ENCODE measurements around the gene SUDS3.

Gene SUDS3, protein sequence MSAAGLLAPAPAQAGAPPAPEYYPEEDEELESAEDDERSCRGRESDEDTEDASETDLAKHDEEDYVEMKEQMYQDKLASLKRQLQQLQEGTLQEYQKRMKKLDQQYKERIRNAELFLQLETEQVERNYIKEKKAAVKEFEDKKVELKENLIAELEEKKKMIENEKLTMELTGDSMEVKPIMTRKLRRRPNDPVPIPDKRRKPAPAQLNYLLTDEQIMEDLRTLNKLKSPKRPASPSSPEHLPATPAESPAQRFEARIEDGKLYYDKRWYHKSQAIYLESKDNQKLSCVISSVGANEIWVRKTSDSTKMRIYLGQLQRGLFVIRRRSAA

DNA sequence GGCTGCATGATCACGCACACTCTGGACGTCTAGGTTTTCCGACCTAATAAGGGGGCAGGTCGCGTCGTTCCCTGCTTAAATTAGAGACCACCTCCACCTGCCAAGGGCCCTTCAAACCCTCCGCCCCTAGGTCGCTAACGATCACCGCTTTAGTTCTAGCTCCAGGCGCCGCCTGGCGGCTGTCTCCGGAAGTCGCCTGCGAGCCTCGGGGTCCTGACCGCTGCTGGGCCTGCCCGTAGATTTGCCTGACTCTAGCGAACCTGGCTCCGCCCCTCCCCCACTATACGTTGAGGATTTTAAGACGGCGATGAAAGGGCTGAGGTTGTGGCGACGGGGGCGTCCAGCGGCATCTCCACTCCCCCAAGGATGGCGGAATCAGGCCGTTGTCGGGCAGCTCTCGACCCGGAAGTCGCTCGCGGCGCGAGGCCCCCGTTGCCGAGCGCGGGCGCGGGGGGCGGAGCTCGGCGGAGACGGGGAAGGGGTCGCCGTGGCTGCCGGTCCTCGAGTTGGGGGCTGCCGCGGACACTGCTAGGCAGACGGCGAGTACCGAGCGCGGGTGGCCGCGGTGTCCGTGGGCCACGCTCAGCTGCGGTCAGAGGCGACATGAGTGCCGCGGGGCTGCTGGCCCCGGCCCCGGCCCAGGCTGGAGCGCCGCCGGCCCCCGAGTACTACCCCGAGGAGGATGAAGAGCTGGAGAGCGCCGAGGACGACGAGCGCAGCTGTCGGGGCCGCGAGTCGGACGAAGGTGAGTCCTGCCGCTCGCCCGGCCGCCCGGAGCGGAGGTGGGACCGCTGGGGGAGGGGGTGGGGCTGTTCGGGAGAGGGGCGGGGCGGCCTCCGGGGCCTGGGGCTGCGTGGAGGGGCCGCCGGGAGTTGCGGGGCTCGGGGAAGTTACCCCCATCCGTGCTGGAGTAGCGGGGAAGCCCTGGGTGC, at the start of gene SUDS3:
Gene SUDS3 (plus strand): TSS at position 467 of the 932 bp plus-strand sequence. CDS start 137 bp downstream, at position 604.
- in situ Hi-C loops (cut with MboI; ENCODE audit: low sequenced_read_pairs) = loop anchor here (25.0 kb wide), 1 partner anchor 514 kb away; no protein-coding TSS in a partner anchor

DNA sequence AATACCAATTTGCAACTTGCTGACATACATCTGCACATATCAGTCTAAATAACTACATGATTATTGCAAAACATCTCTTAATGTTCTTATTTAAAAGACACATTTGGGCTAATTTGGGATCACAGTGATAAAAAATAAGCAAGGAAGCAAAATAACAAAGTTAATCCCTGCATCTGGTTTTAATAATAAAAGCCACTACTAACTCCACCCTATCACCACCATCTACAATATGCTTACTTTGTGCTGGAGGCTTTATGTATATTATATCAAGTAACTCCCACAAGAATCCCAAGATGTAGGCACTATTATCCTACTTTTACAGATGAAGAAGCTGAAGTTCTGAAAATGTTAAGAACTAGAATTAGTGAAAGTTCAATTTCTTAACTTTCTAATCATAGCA, 49.4 kb upstream of the SUDS3 start:
- in situ Hi-C loops (cut with MboI; ENCODE audit: low sequenced_read_pairs) = no loop called here

DNA sequence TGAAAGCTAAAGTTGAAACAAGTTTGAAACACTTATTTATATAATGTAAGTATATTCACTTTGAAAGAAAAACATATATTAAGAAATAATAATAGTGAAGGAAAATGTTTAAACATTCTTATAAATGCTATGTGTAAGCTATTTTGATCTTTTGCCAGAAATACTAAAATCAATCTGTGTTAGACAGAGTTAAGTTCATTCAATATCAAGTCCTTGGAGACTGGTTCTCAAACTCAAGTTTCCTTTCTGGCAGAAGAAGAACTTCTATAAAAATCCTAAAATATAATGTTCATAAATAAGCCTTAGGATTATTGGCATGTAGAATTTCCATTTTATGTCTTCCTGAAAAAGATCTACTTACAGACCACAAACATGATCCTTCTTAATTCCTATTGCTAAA, 49.0 kb upstream of the SUDS3 start:
- in situ Hi-C loops (cut with MboI; ENCODE audit: low sequenced_read_pairs) = no loop called here

DNA sequence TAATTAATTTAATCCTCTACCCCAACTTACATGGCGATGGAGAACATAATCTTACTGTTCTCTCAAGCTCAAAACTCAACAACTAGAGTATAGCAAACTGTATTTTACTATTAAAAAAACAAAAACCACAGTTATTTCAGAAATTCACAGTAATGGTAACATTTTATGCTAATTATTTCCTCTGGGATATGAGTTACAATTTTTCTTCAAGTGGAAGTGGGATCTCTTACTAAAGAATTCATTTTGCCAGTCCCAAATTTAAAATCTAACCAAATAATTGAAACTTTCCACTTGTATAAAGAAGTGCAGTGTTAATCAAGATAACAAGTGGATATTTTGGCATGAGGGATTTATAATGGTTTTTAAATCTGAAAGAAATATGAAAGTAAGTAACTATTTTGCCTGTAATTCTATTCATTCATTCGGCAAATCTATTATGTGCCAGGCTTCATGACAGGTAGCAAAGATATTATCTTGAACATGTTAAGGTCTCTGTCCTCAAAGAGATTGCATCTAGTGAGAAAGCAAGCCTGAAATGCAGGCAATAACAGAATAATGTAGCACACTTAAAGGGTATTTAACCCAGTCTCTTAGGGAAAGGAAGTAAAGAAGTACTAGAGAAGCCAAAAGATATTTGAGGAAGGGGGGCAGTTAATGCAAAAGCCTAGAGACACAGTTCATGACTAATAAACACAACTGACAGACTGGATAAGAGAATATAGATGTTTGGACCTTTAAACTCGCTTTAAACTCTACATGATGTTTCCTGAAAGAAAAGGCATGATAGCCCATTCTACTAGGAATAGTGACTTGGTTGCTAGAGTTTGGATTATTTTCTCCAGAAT, 47.6 kb upstream of the SUDS3 start:
- in situ Hi-C loops (cut with MboI; ENCODE audit: low sequenced_read_pairs) = no loop called here

DNA sequence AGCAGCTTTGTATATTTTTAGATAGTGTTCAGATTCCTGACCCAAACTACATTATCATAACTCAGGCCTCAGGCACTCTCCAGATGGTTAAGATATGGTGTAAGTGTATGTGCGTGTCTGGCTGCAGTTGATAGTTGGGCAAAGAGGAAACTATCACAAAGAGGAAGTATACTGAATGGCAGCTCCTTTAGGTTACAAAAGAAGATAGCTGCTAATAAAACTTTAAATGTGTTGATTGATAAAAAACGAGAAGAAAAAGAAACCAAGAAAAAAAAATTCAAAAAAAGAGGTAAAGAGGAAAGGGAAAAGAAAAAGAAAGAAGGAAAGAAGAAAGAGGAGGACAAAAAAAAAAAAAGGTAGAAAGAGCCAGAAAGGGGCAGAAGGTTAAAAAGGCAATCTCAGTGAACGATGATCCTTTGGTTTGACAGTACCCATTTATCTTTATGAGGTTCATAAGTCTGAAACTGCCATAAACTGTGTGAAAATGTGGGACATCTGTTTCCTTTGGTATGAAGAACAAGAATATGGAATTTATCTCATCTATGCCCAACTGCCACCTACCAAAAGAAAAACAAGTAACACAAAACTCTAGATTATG, 45.8 kb upstream of the SUDS3 start:
- in situ Hi-C loops (cut with MboI; ENCODE audit: low sequenced_read_pairs) = no loop called here

DNA sequence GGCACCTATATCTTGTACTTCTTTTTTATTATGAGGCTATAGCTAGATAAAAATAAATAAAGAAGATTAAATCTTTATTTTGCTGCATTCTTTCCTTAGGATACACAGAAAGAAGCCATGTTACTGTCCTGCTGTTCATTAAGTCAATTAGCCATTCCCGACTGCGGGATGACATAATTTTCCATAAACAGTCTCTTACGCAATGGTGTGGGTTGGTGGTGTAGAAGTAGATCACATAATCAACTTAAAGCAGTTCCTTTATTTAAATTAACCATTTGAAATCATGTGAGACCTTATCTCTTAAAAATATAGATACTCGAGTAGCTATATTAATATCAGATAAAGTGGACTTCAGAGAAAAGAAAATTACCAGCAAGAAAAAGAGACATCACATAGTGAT, 43.8 kb upstream of the SUDS3 start:
- in situ Hi-C loops (cut with MboI; ENCODE audit: low sequenced_read_pairs) = no loop called here

DNA sequence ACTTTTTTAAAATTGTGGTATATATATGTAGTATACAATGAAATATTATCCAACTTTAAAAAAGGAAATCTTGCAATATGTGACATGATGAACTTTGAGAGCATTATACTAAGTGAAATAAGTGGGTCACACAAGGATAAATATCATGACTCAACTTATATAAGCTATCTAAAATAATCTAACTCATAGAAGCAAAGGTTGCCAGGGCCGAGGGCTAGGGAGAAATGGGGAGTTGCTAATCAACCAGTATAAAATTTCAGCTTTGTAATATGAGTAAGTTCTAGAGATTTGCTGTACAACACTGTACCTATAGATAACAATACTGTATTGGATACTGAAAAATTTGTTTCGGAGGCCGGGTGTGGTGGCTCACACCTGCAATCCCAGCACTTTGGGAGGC, 42.1 kb upstream of the SUDS3 start:
- in situ Hi-C loops (cut with MboI; ENCODE audit: low sequenced_read_pairs) = no loop called here

DNA sequence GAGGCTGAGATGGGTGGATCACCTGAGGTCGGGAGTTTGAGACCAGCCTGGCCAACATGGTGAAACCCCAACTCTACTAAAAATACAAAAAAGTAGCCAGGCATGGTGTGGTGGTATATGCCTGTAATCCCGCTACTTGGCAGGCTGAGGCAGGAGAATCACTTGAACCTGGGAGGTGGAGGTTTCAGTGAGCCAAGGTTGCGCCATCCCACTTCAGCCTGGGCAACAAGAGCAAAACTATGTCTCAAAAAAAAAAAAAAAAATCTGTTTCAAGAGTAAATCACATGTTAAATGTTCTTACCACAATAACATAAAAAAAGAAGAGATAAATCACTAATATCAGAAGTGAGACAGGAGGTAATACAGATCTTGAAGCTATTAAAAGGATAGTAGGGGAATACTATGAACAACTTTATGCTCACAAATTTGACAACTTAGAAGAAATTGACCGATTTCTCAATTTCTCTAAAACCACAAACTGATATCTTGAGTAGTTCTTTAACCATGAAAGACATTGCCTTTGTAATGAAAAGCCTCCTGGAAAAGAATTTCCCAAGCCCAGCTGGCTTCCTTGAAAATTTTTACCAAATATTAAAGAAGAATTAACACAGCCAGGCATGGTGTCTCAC, 41.3 kb upstream of the SUDS3 start:
- in situ Hi-C loops (cut with MboI; ENCODE audit: low sequenced_read_pairs) = no loop called here

DNA sequence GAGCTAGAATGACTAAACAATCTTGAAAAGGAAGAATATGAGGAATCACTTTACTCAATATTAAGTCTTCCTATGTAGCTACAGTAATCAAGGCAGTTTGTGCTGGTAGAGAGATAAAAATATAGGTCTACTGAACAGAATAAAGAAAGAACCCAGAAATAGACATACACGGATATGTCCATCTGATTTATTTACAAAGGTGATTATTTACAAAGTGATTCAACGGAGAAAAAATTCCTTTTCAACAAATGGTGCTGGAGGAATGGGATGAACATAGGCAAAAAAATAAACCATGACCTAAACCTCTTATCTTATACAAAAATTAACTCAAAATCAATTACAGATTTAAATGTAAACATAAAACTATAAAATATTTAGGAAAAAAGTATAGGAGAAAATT, 40.2 kb upstream of the SUDS3 start:
- in situ Hi-C loops (cut with MboI; ENCODE audit: low sequenced_read_pairs) = no loop called here

DNA sequence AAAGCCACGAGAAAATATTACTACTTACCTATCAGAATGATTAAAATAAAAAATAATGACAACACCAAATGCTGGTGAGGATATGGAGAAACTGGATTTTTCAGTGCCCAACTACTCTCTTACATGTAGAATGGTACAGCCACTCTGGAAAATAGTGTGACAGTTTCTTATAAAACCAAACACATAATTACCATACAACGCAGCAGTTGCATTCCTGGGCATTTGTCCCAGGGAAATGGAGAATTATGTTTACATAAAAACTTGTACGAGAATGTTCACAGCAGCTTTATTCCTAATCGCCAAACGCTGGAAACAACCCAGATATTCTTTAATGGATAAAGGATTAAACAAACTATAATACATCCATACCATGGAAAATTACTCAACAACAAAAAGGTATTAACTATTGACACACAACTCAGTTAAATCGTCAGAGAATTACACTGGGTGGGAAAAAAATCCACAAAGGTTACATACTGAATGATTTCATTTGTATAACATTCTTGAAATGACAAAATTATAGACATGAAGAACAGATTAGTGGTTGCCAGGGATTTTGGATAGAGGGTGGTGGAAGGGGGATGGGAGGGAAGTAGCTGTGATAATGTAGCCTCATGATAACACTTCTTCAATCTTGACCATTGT, 39.0 kb upstream of the SUDS3 start:
- in situ Hi-C loops (cut with MboI; ENCODE audit: low sequenced_read_pairs) = no loop called here

DNA sequence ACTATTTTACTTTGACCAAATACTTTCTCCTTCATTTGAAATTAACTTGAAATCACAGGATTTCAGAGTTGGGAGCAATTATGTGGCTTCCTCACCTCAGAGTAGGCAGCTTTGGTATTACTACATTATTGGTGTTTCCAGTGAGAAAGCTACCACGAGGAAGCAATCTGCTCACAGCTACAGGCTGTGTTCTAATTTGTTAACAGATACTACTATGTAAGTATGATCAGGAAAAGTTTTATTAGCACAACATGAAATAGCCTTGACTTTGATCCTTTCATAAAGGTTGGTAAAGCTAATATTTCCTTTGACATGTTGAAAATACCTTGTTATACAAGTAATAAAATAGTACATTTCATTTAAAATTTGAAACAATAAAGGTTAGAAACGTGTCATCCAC, 34.3 kb upstream of the SUDS3 start:
- in situ Hi-C loops (cut with MboI; ENCODE audit: low sequenced_read_pairs) = no loop called here

DNA sequence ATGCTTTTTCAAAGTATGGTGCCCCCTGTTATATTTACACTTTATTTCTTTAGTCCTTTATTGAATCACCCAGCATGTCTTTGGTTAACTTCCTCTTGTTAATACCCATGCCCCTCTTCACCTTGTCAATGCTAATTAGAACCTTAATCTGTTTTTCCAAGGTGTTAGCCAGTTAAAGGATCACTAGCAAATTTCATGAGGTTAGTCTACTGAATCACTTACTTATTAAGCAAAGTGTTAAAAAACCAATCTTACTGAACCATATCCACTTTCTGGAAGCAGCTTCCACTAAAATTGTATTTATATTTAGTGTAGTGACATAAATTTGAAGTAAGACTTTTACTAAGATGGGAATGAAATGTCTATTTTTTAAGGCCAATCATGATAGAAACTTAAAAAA, 31.5 kb upstream of the SUDS3 start:
- in situ Hi-C loops (cut with MboI; ENCODE audit: low sequenced_read_pairs) = no loop called here

DNA sequence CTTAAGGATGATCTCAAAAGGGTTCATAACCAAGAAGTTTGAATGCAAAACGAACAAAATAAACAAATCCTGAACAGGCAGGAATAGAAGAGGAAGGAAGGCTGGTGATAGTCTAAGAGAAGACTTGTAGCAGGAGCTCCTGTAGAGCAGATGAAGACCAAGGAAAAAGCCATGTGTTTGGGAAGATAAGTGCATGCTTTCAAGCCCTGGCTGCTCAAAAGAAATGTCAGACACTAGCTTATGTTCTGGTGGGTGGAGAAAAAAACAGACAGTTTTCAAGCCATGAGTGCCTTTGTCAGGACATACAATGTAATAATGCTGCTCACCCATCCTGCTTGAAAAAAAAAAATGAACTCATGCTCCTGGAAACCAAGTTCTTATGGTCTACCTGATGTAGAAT, 31.0 kb upstream of the SUDS3 start:
- in situ Hi-C loops (cut with MboI; ENCODE audit: low sequenced_read_pairs) = no loop called here

DNA sequence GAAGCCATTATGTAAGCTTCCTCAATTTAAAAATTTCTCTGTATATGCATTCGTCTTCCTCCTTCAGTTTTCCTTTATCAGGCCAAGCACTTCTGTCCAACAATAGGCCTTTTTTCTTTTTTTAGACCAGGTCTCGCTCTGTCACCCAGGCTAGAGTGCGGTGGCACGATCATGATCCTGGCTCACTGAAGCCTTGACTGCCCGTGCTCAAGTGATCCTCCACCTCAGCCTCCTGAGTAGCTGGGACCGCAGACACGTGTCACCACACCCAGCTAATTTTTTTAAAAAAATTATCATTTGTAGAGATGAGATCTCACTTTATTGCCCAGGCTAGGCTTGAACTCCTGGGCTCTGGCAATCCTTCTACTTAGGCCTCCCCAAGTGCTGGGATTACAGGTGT, 29.5 kb upstream of the SUDS3 start:
- in situ Hi-C loops (cut with MboI; ENCODE audit: low sequenced_read_pairs) = no loop called here

DNA sequence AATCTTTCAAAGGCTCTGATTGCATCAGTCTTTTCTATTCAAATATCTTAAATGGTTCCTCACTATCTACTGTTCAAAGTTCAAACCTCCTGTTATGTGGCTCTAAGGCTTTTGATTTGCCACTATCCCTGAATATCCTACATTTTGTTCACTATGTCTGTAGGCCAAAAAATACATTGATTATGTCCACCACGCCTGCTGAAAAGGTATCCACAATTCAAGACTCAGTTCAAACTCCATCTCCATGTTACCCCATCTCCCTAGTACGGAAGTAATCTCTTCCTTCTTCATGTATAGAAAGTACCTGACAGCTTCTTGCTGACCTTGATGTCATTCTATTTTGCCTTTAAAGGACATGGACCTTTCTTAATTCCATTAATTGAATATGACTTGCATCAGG, 28.4 kb upstream of the SUDS3 start:
- in situ Hi-C loops (cut with MboI; ENCODE audit: low sequenced_read_pairs) = no loop called here

DNA sequence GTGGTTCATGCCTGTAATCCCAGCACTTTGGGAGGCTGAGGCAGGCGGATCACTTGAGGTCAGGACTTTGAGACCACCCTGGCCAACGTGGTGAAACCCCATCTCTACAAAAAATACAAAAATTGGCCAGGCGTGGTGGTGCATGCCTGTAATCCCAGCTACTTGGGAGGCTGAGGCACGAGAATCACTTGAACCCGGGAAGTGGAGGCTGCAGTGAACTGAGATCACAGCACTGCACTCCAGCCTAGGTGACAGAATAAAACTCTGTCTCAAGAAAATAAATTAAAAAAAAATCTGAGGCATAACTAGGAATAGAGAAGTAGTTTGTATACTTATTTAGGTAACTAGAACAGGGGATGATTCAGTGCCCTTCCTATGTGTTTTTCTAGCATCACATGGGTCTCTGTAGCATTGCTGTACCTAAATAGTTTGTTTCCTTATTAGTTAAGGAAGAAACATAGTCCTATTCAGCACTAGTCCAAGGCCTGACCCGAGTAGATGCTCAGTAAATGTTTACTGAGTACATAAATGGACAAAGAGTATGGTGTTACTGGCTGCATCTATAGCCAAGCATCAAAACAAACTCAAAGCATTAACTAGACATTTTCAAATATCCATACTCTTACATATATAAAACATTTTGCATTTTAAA, 25.3 kb upstream of the SUDS3 start:
- in situ Hi-C loops (cut with MboI; ENCODE audit: low sequenced_read_pairs) = loop anchor here (10.0 kb wide), 1 partner anchor 356 kb away; no protein-coding TSS in a partner anchor

DNA sequence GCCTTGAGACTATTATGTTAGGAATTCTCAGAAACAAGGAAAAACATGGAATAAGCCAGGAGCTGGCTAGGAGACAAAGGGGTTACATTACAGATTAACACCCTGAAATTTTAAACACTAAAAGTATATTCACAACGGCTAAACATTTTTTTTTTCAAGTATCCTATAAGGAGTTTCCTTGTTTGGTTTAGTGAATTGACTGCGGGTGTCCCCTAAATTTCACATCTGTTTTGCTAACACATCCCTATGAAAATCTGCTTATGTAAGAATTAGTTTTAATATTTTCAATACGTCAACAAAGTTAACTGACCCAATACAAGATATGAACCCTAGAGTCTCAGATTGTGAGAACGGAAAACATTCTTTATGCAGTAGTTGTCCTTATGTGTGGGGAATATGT, 22.6 kb upstream of the SUDS3 start:
- in situ Hi-C loops (cut with MboI; ENCODE audit: low sequenced_read_pairs) = loop anchor here (10.0 kb wide), 1 partner anchor 359 kb away; no protein-coding TSS in a partner anchor

DNA sequence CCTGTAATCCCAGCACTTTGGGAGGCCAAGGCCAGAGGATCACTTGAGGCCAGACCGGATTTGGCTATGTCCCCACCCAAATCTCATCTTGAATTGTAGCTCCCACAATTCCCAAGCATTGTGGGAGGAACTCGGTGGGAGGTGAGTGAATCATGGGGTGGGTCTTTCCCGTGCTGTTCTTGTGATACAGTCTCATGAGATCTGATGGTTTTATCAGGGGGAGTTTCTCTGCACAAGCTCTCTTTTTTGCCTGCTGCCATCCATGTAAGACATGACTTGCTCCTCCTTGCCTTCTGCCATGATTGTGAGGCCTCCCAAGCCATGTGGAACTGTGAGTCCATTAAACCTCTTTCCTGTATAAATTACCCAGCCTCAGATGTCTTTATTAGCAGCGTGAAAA, 21.9 kb upstream of the SUDS3 start:
- in situ Hi-C loops (cut with MboI; ENCODE audit: low sequenced_read_pairs) = loop anchor here (10.0 kb wide), 1 partner anchor 360 kb away; no protein-coding TSS in a partner anchor

DNA sequence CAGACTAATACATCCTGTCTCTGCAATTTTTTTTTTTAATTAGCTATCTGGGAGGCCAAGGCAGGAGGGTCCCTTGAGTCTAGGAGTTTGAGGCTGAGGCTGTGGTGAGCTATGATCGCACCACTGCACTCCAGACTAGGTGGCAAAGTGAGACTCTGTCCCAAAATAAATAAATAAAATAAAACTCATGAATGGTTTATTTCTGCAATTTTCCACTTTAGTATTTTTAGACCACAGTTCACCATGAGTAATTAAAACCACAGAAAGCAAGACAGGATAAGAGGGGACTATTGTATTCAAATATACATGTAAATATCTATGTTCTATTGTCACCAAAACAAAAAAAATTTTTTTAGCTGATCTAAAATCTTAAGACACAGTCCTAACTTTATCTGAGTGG, 21.5 kb upstream of the SUDS3 start:
- in situ Hi-C loops (cut with MboI; ENCODE audit: low sequenced_read_pairs) = loop anchor here (10.0 kb wide), 1 partner anchor 360 kb away; no protein-coding TSS in a partner anchor
